D341Med (cell line): Measurements from ENCODE around the gene INSM2.

Experiments used
- DNase-seq: peaks from one replicate; pipeline ENCODE4 v3.0.0; 2012; ENCODE audit warnings: low spot score

Gene INSM2

DNA sequence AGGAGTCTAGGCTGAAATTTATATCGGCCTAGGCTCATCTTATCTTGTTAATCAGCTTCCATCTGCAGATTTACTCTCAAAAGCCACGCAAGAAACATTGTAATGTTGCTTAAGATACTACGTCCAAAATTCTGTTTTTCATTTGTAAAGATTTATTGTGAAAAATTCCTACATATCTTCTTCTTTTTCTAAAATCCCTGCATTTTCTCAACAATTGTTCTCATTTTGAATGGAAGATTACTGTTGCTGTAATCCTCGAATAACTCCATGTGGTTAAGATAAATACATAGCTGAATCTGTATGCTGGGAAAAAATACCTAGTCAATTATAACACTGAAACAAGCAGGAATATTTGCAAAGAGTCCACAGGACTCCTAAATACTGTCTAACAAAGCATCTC is 15.6 kb downstream of the INSM2 start:
- DNase-seq = no peak

DNA sequence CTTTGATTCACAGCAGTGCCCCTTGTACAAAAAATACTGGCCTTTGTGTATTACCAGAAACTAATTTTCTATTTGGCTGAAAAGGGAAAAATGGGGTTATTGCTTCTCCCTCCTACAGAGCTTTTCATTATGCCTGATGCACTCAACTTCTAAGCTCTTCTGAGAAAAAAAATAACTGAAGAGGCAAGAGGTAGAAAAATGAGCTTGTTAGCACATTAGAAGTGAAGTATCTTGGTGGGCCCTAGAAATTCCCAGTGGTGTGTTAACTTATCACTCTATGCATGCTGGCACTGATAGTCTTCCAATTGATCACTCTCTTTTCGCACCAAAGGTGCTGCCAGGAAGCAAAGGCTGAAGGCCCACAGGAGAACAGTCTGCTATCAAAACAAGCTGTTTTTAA is 17.1 kb downstream of the INSM2 start:
- DNase-seq = no peak

DNA sequence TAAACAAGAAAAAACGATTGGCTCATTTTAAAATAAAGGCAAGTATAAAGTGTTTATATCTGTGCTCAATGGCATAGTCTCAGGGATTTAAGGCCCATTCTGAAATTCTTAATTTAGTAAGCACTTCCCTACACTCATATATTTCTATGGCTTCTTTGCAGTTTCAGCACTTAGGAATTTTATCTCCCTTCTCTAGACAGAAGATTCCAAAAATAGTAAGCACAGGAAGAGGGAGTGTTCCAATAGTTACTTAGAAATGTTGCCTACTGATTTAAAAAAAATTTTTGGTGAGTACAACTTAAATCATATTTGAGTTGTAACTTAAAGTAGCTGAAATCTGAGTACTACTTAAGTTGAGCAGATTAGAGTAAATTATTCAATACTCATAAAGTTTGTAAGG is 19.8 kb downstream of the INSM2 start:
- no peak for DNase-seq

DNA sequence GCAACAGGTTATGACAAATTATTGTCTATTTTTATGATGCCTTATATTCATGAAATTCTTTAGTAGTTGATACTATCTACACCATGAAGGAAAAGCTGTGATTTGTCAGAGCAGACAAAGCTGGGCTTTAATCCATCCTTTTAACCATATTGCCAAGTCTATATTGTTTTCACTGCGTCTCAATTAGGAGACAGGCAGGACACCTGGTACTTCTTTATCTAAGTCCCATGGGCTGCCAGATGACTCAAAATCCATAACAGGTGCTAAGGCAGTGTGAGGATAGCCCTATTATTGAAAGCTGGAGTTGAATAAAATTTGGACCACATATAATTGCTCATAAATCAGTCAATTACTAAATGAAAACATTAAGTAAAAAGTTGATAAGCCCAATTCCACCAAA is 22.6 kb downstream of the INSM2 start:
- DNase-seq = peak; percentile 73

DNA sequence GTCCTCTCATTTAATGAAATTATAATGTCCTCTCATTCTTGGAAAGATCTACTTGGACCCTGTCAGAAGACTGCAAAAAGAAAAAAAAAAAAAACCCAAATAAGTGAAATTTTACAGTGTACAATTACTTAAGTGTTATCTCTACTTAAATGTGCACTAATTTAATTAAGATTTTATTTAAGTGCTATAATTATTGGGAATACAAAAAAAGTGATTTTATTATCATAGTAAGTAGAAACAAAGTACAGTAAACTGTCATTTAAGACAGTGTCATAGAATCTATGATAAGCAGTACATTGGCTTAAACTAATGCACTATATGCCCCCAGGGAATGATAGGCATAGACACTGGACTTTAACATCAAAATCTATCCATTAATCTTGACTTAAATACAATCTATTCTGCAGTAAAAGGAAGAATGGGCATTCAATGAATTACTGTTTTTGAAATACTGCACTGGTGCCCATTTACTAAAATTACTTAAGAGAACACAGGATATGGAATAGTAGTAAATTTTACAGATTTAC is 23.3 kb downstream of the INSM2 start:
- no peak for DNase-seq

DNA sequence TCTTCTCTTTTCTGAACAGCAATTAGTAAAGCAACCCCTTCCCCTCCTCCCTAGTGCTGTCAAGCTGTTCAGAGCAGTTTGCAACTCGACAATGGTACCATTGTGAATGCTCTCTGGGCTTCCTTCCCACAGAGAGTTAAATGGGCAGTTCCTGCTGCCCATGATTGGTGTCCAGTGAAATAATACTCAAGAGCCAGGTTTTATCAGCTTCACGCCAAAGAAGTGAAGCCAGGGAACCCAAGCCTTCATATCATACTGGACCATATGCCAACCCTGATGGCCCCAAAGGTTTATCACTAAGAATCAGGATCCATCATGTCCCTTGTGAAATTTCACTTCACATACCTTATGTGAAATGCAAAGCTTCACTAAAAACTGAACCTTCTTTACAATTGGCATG is 24.7 kb downstream of the INSM2 start:
- DNase-seq = no peak

DNA sequence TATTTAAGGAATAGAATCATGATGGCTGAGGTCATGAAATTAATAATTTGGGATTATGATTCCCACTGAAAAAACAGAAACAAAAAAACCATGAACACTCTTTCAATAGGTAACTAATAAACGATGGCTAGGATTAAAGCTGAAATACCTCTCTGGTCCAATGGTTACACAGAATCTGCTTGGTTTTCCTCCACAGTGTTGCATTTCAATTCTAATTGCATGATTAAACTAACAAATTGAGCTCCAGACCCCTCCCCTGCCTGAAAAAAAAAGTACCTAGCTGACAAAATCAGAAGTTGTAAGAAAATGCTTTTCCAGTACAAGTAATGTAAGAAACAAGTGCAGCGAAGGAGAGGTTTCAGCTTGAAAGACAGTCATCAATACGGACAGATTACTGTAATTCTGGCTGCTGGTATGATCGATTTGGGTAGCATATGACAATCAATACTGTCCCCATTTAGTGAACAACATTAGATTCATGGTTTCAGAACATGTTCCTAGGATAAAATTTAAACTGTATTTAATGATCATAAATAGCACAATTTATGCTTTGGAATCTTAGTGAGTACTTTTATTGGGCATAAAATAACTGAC is 32.0 kb downstream of the INSM2 start:
- DNase-seq = no peak

DNA sequence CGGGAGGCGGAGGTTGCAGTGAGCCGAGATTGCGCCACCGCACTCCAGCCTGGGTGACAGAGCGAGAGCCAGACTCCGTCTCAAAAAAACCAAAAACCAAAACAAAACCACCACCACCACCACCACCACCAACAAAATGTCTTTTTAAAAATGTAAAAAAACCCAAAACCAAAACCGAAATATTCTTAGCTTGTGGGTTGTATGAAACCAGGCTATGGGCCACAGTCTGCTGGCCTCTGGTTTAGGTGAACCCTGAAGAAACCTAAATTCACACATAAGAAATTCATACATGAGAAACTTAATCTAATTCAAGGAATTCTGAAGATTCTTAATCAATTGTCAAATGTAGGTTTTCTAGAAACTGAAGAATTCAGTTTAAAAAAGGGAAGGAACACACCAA is 37.6 kb downstream of the INSM2 start:
- DNase-seq = no peak

DNA sequence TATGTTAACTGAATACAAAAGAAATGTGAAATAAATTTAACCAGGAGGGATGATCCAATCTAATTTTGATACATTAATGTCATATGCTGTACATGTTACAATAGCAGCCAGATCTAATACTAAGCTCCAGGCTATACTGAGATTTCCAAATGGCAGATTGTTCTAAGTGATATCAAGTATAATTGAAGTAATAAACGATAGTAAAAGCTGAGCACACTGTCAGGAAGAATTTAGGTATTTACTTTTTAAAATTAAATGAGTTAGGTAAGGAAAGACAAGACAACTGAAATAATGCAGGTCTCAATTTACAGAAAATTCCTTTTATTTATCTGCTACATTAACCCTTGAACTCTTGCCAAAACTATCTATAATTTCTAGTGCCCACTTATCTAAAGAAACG is 39.9 kb downstream of the INSM2 start:
- DNase-seq = no peak

DNA sequence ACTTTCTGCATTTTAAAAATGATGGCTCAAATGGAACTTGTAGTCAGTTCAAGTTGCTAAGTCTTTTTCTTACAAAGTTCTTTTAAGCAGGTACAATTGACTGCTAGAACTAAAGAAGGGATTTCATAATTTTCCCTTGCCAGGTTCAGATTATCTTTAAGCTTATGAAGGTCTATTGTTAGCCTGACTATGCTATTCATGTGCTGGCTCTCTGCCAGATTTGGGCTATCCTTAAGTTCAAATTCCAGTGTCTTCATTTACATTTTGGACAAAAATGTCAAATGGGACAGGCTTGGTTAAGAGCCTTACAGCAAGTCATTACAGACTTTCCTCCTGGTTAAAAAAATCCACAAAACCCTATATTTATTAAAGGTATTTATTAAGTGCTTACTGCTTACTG is 42.3 kb downstream of the INSM2 start:
- DNase-seq = peak; percentile 18

DNA sequence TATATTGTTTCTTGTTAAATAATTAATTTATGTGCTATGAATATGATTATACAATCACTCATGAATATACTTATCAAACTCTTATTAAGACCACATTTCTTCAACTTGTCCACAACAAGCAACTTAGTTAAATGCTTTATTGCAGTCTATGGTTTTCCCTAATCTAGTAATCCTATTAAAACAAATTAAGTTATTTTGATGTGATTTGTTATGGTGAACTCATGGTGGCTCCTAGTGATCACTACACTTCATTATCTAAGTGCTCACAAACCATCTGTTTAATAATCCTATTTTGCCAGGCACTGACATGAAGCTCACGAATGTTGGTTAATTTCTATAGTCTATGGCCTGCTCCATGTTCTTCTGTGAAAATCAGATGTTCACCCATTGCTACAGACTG is 42.9 kb downstream of the INSM2 start:
- DNase-seq = peak; percentile 62

DNA sequence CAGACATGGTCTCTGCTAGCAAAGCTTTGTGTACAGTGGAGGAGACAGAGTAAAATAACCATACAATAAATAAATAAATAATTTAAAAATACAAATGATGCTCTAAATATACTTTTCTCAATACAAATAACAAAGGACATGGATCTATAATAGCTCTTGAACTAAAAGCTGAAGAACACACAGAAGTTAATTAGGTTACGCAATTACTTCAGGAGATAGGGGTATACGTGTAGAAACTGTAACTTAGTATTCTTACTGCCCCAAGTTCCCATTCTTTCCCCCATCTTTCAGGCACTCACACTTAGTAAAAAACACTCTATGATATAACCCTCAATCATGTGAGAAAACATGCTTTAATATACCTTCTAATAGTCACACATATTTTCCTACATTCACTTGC is 44.2 kb downstream of the INSM2 start:
- no peak for DNase-seq

DNA sequence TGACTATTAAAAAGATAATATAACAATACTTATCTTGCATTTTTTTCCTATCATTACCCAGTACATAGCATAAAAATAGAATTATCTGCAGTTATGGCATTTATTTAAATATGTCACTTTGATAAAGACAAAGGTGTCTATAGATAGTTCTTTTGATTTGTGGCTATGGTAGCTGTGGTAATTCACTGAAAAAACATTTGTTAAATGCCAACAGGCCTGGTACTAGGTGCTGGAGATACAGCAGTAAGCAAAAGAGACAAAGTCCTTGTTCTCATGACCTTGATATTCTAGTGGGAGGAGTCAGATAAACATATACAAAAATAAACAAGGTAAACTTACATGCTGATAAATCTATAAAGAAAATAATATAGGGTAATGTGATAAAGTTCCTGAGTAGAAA is 44.7 kb downstream of the INSM2 start:
- no peak for DNase-seq
